GM19467 (cell line): Measurements from ENCODE around the gene SLC29A2.
"Not testable (repeated sequence)": the region's sequence is repeated elsewhere in the genome, so short reads cannot be mapped to it uniquely, and the experiment has no call there.

ENCODE experiments used
- ATAC-seq: cut with Tn5 transposase; IDR thresholded peaks from one replicate; pipeline ENCODE4 v1.9.1; 2021; ENCODE audit warnings: mild to moderate bottlenecking, moderate library complexity; ENCODE audit not compliant: unreplicated experiment

The SLC29A2 gene

GRCh38 chr11:66321606-66322005 is 50.0 kb downstream of the SLC29A2 start:
- no peak for ATAC-seq

- not testable (repeated sequence) for ATAC-seq
Observed at GRCh38 chr11:66320748-66321147, 50.8 kb downstream of the SLC29A2 start.

- not testable (repeated sequence) for ATAC-seq
Observed at GRCh38 chr11:66320289-66320688, 51.3 kb downstream of the SLC29A2 start.

GRCh38 chr11:66318600-66318970 is 53.0 kb downstream of the SLC29A2 start:
- no peak for ATAC-seq

GRCh38 chr11:66317723-66318599 is 53.6 kb downstream of the SLC29A2 start:
- no peak for ATAC-seq

- ATAC-seq: no peak
Observed at GRCh38 chr11:66317322-66317722, 54.2 kb downstream of the SLC29A2 start.

GRCh38 chr11:66316849-66317251 is 54.7 kb downstream of the SLC29A2 start, which contains the start of gene CD248:
Gene CD248 (minus strand): TSS chr11:66317044. CDS start chr11:66317027, 17 bp downstream.
- ATAC-seq: no peak

GRCh38 chr11:66315921-66316811 is 55.4 kb downstream of the SLC29A2 start:
- no peak for ATAC-seq

GRCh38 chr11:66315498-66315885 is 56.1 kb downstream of the SLC29A2 start:
- no peak for ATAC-seq

- ATAC-seq: no peak
Observed at GRCh38 chr11:66314561-66315497, 56.7 kb downstream of the SLC29A2 start.

- no peak for ATAC-seq
Observed at GRCh38 chr11:66314186-66314501, 57.4 kb downstream of the SLC29A2 start.

GRCh38 chr11:66313321-66314185 is 58.0 kb downstream of the SLC29A2 start:
- ATAC-seq: no peak

GRCh38 chr11:66312549-66313320 is 58.8 kb downstream of the SLC29A2 start:
- peak; percentile 42 for ATAC-seq
